Caco-2 (cell line): Measurements from ENCODE around the gene UBL7. TPM values are rescaled to one million over a fixed set of nuclear protein-coding genes. Genes with fewer than 3 reads are reported as not detected.
"Not testable (repeated sequence)": the region's sequence is repeated elsewhere in the genome, so short reads cannot be mapped to it uniquely, and the experiment has no call there.

Experiments
- BruUV-seq: library from RNA; stranded (reverse); fragments of 400-500 nt; replicated peaks from 2 replicates; lab custom pipeline; 2021; lab: Mats Ljungman, UMichigan
- CTCF ChIA-PET: fragments of 300-600 bp; sonication (Branson Sonifier 250); formaldehyde crosslinking; loops from one replicate; lab custom pipeline; 2022; ENCODE audit warnings: antibody characterized with exemption; lab: Charles Lee
- POLR2A ChIA-PET: fragments of 300-600 bp; sonication (Branson Sonifier 250); formaldehyde crosslinking; loops from one replicate; lab custom pipeline; 2022; ENCODE audit warnings: antibody characterized with exemption; lab: Charles Lee
- DNase-seq, 2 experiments: peaks; one replicate each; pipeline versions ENCODE4 v3.0.0 to v3.0.0-alpha.2; 2020 to 2022
- H3K27me3 ChIP-seq: replicated peaks from 2 replicates; pipeline ENCODE4 v1.6.0; 2011; ENCODE audit warnings: low read length; ENCODE audit not compliant: control insufficient read depth, insufficient read depth
- H3K36me3 ChIP-seq: 2 replicates; pipeline ENCODE4 v1.5.1; 2011; ENCODE audit warnings: low read length; ENCODE audit not compliant: control insufficient read depth, insufficient read depth
- H3K4me1 ChIP-seq: fragments of 250-450 bp; sonication (Bioruptor Pico); 2 replicates; pipeline ENCODE4 v1.5.1; 2020; ENCODE audit warnings: mild to moderate bottlenecking
- H3K4me3 ChIP-seq: 2 replicates; pipeline ENCODE4 v1.5.1; 2011; ENCODE audit warnings: low read depth, mild to moderate bottlenecking, control low read depth, low read length
- H3K9me3 ChIP-seq: fragments of 250-450 bp; sonication (Bioruptor Pico); 2 replicates; pipeline ENCODE4 v1.5.1; 2020; ENCODE audit warnings: mild to moderate bottlenecking, moderate library complexity
- H3K27ac Mint-ChIP-seq: one replicate; pipeline ENCODE4 v1.8.0; 2022; ENCODE audit warnings: mixed read lengths; ENCODE audit not compliant: unreplicated experiment
- H3K27me3 Mint-ChIP-seq: one replicate; pipeline ENCODE4 v1.8.0; 2022; ENCODE audit warnings: mixed read lengths; ENCODE audit not compliant: insufficient read depth, unreplicated experiment
- H3K36me3 Mint-ChIP-seq: one replicate; pipeline ENCODE4 v1.8.0; 2022; ENCODE audit warnings: mild to moderate bottlenecking, mixed read lengths; ENCODE audit not compliant: insufficient read depth, unreplicated experiment
- H3K4me1 Mint-ChIP-seq: one replicate; pipeline ENCODE4 v1.8.0; 2022; ENCODE audit warnings: low read depth, mixed read lengths; ENCODE audit not compliant: unreplicated experiment
- H3K4me3 Mint-ChIP-seq: one replicate; pipeline ENCODE4 v1.8.0; 2022; ENCODE audit warnings: mild to moderate bottlenecking, moderate library complexity, mixed read lengths; ENCODE audit not compliant: unreplicated experiment
- H3K9me3 Mint-ChIP-seq: one replicate; pipeline ENCODE4 v1.8.0; 2022; ENCODE audit warnings: mixed read lengths; ENCODE audit not compliant: unreplicated experiment
- intact Hi-C: fragments of 100-400 bp; cut with micrococcal nuclease; formaldehyde crosslinking; loops from one replicate; pipeline ENCODE4 v1.10.0; 2022; ENCODE audit not compliant: unreplicated experiment
- total RNA-seq: library from RNA; stranded (reverse); gene quantifications from 2 replicates; pipeline ENCODE4 v1.2.3, GENCODE V29; 2022
- TF ChIP-seq, protein P1 (sequence below), 2 experiments: fragments of 200-600 bp in 1 of 2; IDR thresholded peaks; 1 replicate in 1 of 2; 2 replicates in 1 of 2; pipeline versions ENCODE4 v1.5.1 to v1.8.0; 2011 to 2022; ENCODE audit warnings: antibody characterized with exemption in 1 of 2, control low read depth in 1 of 2, inconsistent platforms in 1 of 2, low read depth in 1 of 2, low read length in 1 of 2, mild to moderate bottlenecking in 1 of 2, moderate library complexity in 1 of 2; ENCODE audit not compliant: insufficient read depth in 1 of 2, severe bottlenecking in 1 of 2, unreplicated experiment in 1 of 2

UBL7 gene
- total RNA-seq, 1 experiment from 2014 or later, result 34.4 TPM

DNA sequence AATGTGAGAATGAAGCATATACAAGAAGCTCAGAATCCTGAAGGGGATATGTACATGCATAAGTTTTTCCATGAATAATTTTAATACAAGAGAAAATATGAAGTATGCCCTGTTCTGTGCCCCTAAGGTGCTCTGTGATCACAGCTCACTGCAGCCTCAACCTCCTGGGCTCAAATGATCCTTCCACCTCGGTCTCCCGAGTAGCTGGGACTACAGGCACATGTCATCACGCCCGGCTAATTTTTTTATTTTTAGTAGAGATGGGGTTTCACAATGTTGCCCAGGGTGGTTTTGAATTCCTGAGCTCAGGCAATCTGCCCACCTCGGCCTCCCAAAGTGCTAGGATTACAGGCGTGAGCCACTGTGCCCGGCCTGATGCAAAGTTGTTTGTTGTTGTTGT, 10.7 kb upstream of the UBL7 start:
- H3K9me3 Mint-ChIP-seq, H3K4me3 Mint-ChIP-seq, H3K27me3 Mint-ChIP-seq, POLR2A ChIA-PET, H3K9me3 ChIP-seq, H3K4me1 Mint-ChIP-seq, H3K36me3 ChIP-seq, H3K27ac Mint-ChIP-seq, DNase-seq, CTCF ChIA-PET, H3K4me3 ChIP-seq, H3K4me1 ChIP-seq, H3K27me3 ChIP-seq, BruUV-seq, intact Hi-C loops: not testable (repeated sequence)
- peaks cover 13% of the 10 kb centered on the region for H3K36me3 Mint-ChIP-seq

DNA sequence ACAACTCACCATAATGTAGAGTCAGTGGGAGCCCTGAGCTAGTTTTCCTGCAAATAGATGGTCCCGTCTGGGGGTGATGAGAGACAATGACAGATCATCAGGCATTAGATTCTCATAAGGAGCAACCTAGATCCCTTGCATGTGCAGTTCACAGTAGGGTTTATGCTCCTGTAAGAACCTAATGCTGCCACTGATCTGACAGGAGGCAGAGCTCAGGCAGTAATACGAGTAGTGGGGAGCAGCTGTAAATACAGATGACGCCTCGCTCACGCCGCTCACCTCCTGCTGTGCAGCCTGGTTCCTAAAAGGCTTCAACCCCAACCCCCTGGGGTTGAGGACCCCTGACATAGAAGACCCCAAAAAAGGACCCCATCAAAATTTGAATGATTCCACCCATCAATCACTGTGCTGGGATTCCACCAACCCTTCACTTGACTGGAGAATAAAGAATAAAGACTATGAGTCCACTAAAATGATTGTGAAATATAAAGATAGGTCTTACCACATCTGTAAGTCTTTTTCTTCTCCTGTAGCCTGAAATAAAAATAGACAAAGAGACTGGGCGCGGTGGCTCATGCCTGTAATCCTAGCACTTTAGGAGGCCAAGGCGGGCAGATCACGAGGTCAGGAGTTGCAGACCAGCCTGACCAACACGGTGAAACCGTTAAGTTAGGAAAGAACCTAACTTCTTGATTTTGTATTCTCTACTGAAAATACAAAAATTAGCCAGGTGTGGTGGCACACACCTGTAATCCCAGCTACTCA, 9.9 kb upstream of the UBL7 start:
- H3K36me3 ChIP-seq, result no peaks in the 10 kb centered on the region
- CTCF ChIA-PET, result no interaction called here
- BruUV-seq, result no TSS peak
- Mint-ChIP-seq H3K27ac (no peak overlapping the region), H3K4me3 (no peak overlapping the region), H3K27me3 (no peaks in the 10 kb centered on the region), H3K36me3 (peaks cover 19% of the 10 kb centered on the region), H3K9me3 (no peaks in the 10 kb centered on the region), H3K4me1 (no peaks in the 10 kb centered on the region)
- no peak for DNase-seq
- H3K9me3 ChIP-seq, result no peaks in the 10 kb centered on the region
- intact Hi-C loops, result no loop called here
- H3K4me3 ChIP-seq, result no peak overlapping the region
- TF ChIP-seq, protein P1, sequence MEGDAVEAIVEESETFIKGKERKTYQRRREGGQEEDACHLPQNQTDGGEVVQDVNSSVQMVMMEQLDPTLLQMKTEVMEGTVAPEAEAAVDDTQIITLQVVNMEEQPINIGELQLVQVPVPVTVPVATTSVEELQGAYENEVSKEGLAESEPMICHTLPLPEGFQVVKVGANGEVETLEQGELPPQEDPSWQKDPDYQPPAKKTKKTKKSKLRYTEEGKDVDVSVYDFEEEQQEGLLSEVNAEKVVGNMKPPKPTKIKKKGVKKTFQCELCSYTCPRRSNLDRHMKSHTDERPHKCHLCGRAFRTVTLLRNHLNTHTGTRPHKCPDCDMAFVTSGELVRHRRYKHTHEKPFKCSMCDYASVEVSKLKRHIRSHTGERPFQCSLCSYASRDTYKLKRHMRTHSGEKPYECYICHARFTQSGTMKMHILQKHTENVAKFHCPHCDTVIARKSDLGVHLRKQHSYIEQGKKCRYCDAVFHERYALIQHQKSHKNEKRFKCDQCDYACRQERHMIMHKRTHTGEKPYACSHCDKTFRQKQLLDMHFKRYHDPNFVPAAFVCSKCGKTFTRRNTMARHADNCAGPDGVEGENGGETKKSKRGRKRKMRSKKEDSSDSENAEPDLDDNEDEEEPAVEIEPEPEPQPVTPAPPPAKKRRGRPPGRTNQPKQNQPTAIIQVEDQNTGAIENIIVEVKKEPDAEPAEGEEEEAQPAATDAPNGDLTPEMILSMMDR (IDR thresholded peaks at IDR 0.05; ENCODE audit: insufficient read depth in 1 of 2, low read depth in 1 of 2, low read length in 1 of 2, severe bottlenecking in 1 of 2, unreplicated experiment in 1 of 2), result no peak
- H3K4me1 ChIP-seq, result no peaks in the 10 kb centered on the region
- POLR2A ChIA-PET, result no interaction called here
- no peaks in the 10 kb centered on the region for H3K27me3 ChIP-seq

DNA sequence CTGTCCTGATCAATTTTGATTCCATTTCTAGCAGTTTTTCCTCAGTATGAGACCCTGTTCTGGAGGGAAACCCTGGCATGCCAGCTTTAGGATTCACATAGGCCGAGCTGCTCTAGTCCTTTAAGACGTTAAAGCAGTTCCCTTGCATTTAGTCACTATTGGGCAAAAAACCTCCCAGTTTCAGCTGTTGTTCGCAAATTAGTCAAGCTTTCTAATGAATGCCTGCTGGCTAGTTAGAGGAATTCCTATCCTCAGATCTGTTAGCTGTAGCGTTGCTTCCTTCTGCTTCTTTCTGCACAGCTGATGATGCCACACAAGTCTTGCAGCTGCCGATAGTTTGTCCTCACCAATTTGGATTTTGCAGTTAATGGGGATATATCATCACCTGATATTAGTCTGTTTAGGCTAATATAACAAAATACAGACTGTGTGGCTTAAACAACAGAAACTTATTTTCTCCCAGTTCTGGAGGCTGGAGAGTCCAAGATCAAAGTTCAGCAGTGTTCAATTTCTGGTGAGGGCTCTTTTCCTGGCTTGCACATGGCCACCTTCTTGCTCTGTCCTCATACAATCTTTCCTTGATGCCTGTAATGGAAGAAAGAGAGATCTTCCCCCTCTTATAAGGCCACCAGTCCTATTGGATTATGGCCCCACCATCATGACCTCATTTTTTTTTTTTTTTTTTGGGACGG, 7.5 kb upstream of the UBL7 start:
- H3K9me3 ChIP-seq, result no peaks in the 10 kb centered on the region
- no peaks in the 10 kb centered on the region for H3K4me1 ChIP-seq
- H3K4me3 ChIP-seq, result no peak overlapping the region
- Mint-ChIP-seq H3K4me3 (no peak overlapping the region), H3K36me3 (peaks cover 19% of the 10 kb centered on the region), H3K27me3 (no peaks in the 10 kb centered on the region), H3K27ac (no peak overlapping the region), H3K9me3 (peaks cover 9% of the 10 kb centered on the region), H3K4me1 (peaks cover 2% of the 10 kb centered on the region)
- TF ChIP-seq, protein P1 (IDR thresholded peaks at IDR 0.05; ENCODE audit: insufficient read depth in 1 of 2, low read depth in 1 of 2, low read length in 1 of 2, severe bottlenecking in 1 of 2, unreplicated experiment in 1 of 2), result no peak
- H3K36me3 ChIP-seq, result no peaks in the 10 kb centered on the region
- no TSS peak for BruUV-seq
- no peak for DNase-seq
- H3K27me3 ChIP-seq, result no peaks in the 10 kb centered on the region
- intact Hi-C loops, result no loop called here
- ChIA-PET CTCF (no interaction called here), POLR2A (no interaction called here)
